Left hindlimb (tissue), 1 donor: Measurements from ENCODE around the gene CSH1.
"Not testable (repeated sequence)": the region's sequence is repeated elsewhere in the genome, so short reads cannot be mapped to it uniquely, and the experiment has no call there.

Experiments
- DNase-seq: peaks from one replicate; pipeline ENCODE4 v3.0.0-alpha.2; 2018

CSH1 gene

DNA sequence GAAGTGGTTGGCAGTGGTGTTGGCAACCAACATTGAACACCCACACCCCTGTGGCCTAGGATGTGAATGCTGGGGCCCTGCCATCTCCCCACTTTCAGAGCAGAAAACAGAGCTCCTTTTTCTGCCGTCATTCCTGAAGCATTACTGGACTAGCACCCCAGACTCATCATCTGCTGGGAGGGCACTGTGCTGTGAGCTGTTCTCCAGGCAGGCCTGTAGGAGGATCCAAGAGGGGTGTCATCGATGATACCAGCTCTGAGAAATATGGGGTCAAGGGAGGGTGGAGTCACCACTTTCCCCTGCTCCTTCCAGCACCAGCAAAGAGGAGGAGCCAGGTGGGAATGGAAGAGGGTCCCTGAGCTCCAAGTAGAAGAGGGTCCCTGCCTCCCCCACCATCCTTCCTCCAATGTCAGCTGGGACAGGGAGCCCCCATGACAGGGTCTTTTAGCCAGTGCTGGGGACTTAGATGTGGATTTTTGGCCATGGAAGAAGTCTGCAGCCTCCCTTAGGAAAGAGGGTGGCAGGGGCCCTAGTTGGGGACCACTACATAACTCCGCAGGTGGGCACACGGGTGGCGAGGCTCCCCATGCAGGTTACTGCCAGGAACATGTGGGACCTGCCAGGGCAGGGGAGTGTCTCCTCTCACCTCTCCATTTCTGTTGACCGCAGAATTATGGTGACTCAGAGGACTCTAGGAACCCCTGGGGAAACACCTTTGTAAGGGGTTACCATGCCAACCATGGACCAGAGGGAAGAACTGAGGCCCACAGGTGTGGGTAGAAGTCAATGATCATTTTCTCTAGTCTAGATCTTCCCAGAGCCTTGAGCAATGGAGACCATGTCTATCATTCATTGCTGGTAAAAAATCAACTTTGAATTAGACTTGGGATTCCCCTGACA lies 2.8 kb upstream of the CSH1 start:
- not testable (repeated sequence) for DNase-seq

DNA sequence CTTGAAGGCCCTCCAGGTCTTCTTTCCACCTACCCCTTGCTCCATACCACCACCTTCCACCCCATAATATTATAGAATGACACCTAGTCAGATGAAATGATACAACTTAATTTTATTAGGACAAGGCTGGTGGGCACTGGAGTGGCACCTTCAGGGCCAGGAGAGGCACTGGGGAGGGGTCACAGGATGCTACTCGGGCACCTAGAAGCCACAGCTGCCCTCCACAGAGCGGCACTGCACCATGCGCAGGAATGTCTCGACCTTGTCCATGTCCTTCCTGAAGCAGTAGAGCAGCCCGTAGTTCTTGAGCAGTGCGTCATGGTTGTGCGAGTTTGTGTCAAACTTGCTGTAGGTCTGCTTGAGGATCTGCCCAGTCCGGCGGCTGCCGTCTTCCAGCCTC lies 1.6 kb downstream of the CSH1 start:
- not testable (repeated sequence) for DNase-seq

DNA sequence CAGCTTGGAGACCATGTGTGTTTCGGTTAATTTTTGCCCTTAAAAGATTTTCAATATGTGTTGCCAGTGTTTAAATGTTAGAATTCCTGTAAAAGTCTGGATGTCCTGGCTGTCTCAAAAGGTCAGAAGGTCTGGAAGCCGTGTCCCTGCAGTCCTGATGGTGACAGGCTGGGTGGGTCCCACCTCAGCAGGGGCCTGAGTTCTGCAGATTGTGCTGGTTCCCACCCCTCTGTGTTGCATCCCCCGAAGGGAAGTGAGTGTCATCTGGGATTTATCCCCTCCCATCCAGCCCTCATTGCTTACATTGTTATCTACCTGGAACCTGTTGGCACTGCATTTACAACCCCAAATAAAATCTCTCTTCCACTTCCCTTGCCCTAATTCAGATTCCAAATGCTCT lies 2.4 kb downstream of the CSH1 start:
- not testable (repeated sequence) for DNase-seq

DNA sequence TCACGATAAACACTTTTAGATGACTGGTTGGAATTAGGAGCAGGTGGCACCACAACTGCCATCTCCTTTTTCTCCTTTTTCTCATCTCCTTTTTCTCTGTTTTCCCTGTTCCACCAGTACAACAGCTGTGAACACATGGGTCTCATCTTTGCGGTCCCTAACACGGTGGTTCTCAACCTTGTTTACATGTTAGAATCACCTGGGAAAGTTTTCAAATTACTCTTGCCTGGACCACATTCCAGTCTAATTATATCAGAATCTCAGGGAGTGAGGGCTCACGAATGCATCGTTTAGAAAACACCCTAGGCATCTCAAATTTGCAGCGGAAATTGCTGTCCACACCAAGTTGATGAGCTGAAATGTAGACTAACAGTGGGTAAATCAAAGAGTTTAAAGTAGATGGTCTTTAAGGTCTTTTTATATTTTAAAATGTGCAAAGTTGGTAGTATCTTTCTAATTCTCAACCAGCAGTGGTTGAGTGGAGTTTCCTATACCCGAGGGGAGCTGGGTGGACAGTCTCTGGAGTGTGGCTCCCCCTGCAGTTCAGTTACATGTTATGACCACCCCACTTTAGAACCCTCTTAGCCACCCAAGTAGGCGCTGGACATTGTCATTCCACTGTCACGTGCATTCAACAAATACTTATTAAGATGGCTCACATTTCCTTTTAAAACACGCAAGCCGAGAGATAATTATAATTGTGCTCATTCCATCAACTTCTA lies 3.9 kb downstream of the CSH1 start:
- not testable (repeated sequence) for DNase-seq

DNA sequence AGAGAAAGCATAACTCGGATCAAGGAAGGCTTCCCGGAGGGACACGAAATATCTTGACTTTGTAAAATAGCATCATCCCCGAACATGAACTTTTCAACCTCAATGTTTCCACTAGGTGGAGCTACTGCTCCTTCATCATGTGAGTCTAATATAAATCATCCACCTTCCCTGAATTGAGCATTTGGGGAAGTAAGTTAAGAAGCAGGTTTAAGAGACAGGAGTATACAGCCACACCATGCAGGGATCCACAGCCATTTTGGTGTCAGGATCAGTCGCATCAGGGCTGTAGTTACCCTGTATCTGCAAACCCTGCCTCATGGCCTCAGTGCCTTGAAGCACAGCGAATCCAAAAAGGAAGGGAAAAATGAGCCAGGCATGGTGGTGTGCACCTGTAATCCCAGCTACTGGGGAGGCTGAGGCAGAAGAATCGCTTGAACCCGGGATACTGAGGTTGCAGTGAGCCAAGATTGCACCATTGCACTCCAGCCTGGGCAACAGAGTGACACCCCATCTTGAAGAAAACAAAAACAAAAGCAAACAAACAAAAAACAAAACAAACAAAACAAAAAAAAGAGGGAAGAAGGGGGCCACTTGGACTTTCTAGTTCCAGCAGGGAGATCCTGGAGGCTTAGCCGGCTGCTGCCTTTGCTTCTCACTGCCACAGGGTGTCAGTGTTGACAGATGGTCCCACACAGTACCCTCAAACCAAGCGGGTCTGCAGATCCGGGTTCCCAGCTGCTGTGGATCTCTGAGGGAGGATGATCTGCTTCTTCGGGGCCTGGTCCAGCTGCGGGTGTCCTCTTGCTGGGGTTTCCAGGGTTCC lies 7.1 kb downstream of the CSH1 start:
- not testable (repeated sequence) for DNase-seq

DNA sequence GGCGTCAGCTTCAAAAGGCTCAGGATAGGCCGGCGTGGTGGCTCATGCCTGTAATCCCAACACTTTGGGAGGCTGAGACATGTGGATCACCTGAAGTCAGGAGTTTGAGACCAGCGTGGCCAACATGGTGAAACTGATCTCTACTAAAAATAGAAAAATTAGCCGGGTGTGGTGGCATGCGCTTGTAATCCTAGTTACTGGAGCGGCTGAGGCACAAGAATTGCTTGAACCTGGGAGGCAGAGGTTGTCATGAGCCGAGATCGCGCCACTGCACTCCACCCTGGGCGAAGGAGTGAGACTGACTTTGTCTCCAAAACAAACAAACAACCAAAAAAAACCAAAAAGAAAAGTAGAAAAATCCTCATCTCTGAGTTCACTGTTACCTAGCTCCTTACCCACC lies 11.3 kb downstream of the CSH1 start:
- not testable (repeated sequence) for DNase-seq

DNA sequence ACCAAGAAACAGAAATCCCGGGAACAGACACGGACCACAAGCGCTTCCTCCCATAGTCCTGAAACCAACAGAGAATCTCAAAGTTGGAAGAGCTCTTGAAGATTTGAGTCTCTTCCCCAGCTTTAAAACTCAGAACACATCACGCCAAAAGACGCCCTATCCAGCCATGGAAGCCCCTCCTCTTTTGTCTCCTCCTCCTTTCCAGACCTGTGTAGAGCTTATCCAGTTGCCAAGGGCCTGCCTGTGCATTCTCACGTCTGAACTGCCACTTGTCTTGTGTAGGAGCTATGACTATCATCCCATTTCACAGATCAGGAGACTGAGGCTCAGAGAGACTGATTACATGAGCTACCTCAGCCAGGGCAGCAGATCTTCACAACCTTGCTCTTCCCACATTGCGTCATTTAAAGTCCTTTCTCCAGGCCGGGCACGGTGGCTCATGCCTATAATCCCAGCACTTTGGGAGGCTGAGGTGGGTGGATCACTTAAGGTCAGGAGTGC lies 13.7 kb downstream of the CSH1 start:
- DNase-seq: not testable (repeated sequence)

DNA sequence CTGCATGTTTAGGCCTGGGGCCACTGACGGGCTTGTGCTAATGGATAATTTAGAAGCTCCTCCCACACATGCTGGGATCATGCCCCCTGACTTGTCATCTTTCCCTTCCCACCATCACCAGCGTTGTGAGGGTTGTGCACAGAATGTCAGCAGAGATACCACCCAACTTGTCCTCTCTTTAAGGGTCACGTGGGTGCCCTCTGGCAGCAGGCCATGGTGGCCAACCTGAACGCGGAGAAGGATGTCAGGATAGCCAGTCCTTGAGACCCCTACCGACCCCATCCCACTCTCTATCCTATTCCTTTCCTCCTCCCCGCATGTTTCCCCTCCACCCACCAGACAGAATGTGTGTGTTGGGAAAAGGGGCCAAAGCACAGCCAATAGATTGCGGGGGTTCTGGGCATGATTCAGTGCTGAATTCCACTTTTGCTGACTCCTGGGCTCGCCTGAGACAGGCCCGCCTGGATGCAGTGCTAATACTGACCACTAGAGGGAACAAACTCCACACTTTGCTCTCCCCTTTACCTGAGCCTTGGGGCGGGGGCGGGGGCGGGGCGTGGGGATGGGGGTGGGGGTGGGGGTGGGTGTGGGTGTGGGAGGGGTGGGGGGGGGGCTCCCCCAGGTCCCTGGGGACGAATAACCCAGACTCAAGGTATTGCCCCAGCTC lies 14.3 kb downstream of the CSH1 start, which contains the start of gene GH2:
Gene GH2 (minus strand): TSS at position 10 of the 667 bp plus-strand sequence. CDS start 143 bp downstream, outside the sequence.
- no peak for DNase-seq

DNA sequence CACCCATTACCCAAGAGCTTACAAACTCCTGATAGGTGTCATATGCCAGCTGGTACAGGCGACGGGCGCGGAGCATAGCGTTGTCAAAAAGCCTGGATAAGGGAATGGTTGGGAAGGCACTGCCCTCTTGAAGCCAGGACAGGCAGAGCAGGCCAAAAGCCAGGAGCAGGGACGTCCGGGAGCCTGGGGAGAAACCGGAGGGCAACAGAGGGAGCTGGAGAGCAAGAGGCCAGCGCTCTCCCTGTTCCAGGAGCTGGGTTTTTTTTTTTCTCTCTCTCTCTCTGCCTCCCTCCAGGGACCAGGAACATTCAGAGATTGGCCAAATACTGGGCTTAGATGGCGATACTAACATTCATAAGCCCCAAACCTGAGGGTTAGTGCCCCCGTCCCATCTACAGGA lies 15.0 kb downstream of the CSH1 start:
- DNase-seq: not testable (repeated sequence)

DNA sequence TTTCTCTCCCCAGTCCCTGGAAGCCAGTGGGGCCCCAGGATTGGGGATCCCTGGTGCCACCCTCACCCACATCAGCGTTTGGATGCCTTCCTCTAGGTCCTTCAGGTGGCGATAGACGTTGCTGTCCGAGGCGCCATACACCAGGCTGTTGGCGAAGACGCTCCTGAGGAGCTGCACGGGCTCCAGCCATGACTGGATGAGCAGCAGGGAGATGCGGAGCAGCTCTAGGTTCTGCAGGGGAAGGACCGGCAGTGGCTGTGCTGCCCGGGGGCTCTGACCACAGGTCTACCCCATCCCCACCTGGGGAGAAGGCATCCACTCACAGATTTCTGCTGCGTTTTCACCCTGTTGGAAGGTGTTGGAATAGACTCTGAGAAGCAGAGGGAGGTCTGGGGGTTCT lies 15.7 kb downstream of the CSH1 start:
- DNase-seq: no peak

DNA sequence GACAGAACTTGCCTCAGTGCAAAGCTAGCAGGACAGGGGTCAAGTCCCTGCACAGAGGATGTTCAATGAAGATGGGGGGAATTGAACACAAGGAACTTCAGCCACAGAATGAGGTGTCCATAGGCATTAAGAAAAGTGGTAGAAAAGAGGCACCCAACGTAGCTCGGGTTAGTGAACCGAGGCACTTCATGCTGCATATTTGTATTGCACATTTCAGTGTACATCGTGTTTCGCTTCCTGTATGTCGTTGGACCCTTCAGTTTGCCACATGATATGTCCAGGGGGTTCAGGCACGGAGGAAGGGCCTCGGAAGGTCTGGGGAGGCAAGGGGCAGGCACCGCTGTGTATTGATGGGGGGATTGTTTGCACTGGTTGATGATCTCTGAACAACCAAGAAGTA lies 18.0 kb downstream of the CSH1 start:
- not testable (repeated sequence) for DNase-seq

DNA sequence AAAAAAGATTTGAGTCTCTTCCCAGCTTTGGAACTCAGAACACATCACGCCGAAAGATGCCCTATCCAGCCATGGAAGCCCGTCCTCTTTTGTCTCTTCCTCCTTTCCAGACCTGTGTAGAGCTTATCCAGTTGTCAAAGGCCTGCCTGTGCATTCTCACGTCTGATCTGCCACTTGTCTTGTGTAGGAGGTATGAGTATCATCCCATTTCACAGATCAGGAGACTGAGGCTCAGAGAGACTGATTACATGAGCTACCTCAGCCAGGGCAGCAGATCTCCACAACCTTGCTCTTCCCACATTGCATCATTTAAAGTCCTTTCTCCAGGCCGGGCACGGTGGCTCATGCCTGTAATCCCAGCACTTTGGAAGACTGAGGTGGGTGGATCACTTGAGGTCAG lies 21.7 kb downstream of the CSH1 start:
- DNase-seq: not testable (repeated sequence)

DNA sequence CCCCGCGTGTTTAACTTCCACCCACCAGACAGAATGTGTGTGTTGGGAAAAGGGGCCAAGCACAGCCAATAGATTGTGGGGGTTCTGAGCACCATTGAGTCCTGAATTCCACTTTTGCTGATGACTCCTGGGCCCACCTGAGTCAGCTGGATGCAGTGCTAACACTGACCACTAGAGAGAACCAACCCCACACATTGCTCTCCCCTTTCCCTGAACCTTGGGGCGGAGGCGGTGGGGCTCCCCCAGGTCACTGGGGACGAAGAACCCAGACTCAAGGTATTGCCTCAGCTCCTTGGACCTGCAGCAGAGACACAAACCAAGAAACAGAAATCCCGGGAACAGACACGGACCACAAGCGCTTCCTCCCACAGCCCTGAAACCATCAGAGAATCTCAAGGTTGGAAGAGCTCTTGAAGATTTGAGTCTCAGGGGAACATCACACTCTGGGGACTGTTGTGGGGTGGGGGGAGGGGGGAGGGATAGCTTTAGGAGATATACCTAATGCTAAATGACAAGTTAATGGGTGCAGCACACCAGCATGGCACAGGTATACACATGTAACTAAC lies 22.2 kb downstream of the CSH1 start:
- not testable (repeated sequence) for DNase-seq

DNA sequence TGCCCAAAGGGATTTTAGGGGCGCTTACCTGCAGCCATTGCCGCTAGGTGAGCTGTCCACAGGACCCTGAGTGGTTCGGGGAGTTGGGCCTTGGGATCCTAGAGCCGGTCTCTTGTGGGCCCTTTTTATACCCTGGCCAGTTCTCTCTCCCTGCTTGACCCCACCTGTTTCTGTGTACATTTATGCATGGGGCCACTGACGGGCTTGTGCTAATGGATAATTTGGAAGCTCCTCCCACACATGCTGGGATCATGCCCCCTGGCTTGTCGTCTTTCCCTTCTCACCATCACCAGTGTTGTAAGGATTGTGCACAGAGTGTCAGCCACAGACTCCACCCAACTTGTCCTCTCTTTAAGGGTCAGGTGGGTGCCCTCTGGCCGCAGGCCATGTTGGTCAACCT lies 22.8 kb downstream of the CSH1 start, which contains the start of gene CSH2:
Gene CSH2 (minus strand): TSS at position 101 of the 400 bp plus-strand sequence. CDS start 63 bp downstream, at position 38.
- DNase-seq: not testable (repeated sequence)

DNA sequence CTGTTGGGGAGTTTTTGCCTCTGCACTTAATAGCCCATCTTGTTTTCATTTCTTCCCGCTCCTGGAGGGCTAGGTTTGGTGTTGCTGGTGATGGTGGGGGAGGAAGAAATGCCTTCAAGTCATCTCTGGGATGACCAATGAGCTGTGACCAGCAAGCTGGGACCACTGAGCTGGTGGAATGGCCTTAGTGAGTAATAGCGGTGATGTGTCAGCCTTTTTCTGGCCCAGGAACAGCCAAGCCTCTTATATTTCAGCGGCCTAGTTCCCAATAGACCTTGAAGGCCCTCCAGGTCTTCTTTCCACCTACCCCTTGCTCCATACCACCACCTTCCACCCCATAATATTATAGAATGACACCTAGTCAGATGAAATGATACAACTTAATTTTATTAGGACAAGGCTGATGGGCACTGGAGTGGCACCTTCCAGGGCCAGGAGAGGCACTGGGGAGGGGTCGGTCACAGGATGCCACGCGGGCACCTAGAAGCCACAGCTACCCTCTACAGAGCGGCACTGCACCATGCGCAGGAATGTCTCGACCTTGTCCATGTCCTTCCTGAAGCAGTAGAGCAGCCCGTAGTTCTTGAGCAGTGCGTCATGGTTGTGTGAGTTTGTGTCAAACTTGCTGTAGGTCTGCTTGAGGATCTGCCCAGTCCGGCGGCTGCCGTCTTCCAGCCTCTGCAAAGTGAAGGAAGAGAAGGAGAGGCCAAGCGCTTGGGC lies 24.6 kb downstream of the CSH1 start:
- DNase-seq: not testable (repeated sequence)

DNA sequence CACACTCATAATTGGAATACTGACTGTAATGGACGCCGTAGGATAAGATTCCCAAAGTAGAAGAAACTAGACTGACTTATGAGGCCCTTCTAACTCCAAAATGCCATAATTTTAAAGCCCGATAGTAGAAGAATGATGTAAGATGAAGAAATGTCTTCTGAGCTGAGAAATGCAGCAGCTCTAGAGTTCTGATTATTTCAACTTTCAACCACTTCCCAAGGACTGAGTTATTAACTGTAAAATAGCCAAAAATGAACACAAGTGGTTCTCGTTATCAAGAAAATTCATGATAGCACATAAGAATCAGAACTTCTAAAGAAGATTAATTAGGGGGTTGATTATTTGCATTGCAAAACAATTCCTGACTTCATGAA lies 26.1 kb downstream of the CSH1 start:
- DNase-seq: not testable (repeated sequence)

DNA sequence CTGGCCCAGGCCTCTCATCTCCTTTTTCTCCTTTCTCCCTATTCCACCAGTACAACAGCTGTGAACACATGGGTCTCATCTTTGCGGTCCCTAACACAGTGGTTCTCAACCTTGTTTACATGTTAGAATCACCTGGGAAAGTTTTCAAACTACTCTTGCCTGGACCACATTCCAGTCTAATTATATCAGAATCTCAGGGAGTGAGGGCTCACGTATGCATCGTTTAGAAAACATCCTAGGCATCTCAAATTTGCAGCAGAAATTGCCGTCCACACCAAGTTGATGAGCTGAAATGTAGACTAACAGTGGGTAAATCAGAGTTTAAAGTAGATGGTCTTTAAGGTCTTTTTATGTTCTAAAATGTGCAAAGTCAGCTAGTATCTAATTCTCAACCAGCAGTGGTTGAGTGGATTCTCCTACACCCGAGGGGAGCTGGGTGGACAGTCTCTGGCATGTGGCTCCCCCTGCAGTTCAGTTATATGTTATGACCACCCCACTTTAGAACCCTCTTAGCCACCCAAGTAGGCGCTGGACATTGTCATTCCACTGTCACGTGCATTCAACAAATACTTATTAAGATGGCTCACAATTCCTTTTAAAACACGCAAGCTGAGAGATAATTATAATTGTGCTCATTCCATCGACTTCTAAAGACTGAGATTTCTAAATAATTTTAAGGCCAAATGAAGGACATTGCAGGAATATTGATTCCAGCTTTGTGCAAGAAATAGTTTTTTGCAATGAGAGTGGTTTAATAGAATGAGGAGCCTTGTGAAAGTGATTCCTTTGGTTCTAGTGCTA lies 26.7 kb downstream of the CSH1 start:
- DNase-seq: not testable (repeated sequence)

DNA sequence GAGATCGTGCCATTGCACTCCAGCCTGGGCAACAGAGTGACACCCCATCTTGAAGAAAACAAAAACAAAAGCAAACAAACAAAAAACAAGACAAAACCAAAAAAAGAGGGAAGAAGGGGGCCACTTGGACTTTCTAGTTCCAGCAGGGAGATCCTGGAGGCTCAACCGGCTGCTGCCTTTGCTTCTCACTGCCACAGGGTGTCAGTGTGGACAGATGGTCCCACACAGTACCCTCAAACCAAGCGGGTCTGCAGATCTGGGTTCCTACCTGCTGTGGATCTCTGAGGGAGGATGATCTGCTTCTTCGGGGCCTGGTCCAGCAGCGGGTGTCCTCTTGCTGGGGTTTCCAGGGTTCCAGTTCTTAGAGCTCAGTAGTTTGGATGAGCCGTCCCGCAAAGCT lies 29.7 kb downstream of the CSH1 start:
- DNase-seq: not testable (repeated sequence)

DNA sequence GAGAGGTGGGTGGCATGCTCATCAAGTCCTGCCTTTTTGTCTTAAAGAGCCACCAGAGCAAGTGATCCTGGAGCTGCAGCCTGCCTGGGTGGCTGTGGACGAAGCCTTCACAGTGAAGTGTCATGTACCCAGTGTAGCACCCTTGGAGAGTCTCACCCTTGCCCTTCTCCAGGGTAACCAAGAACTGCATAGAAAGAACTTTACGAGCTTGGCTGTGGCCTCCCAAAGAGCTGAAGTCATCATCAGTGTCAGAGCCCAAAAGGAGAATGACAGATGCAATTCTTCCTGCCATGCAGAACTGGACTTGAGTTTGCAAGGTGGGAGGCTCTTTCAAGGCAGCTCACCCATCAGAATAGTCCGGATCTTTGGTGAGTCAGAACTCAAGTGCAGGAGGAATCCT lies 37.1 kb downstream of the CSH1 start:
- no peak for DNase-seq

DNA sequence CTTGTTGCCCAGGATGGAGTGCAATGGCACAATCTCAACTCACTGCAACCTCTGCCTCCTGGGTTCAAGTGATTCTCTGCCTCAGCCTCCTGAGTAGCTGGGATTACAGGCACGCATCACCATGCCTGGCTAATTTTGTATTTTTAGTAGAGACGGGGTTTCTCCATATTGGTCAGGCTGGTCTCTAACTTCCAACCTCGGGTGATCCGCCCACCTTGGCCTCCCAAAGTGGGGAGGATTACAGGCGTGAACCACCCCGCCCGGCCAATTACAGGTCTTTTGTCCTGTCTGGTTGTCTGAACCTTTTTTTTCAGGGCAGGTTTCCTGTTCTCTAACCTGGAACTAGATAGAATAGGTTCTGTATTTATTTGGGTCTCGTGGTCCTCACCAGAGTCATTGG lies 39.9 kb downstream of the CSH1 start:
- not testable (repeated sequence) for DNase-seq
